Keratinocyte (primary cell): ENCODE data around the gene SMTNL1. TPM values are rescaled to one million over a fixed set of nuclear protein-coding genes. Genes with fewer than 3 reads are reported as not detected.

Experiments
- DNase-seq: peaks from one replicate; pipeline ENCODE4 v3.0.0-alpha.2; 2011; ENCODE audit warnings: low read depth, missing footprints, low spot score
- FAIRE-seq: peaks from 2 replicates; lab custom pipeline; 2011; peaks lifted over from hg19 to GRCh38; lab: Jason Lieb, UNC
- H2AFZ ChIP-seq: 2 replicates; pipeline ENCODE4 v1.6.0; 2012; ENCODE audit warnings: low read length, control low read depth, inconsistent platforms; ENCODE audit not compliant: control insufficient read depth
- H3K27ac ChIP-seq: 2 replicates; pipeline ENCODE4 v1.5.1; 2011; ENCODE audit warnings: low read length; ENCODE audit not compliant: control insufficient read depth, insufficient read depth
- H3K27me3 ChIP-seq: 3 replicates; pipeline ENCODE4 v1.6.0; 2011; ENCODE audit warnings: low read length; ENCODE audit not compliant: control insufficient read depth, insufficient read depth; ENCODE audit errors: extremely low read depth
- H3K36me3 ChIP-seq, 2 experiments: 2 replicates in 1 of 2; 3 replicates in 1 of 2; pipeline ENCODE4 v1.5.1; 2011; ENCODE audit warnings: low read length in 2 of 2, mild to moderate bottlenecking in 1 of 2; ENCODE audit not compliant: control insufficient read depth in 2 of 2, insufficient read depth in 2 of 2; ENCODE audit errors: extremely low read depth in 1 of 2
- H3K4me1 ChIP-seq: 3 replicates; pipeline ENCODE4 v1.5.1; 2011; ENCODE audit warnings: low read length; ENCODE audit not compliant: control insufficient read depth, insufficient read depth; ENCODE audit errors: extremely low read depth
- H3K4me2 ChIP-seq: 3 replicates; pipeline ENCODE4 v1.6.0; 2011; ENCODE audit warnings: low read depth, low read length; ENCODE audit not compliant: control insufficient read depth, insufficient read depth; ENCODE audit errors: extremely low read depth
- H3K4me3 ChIP-seq, 3 experiments: fragments of 200-600 bp in 1 of 3; sonication (generic) in 1 of 3; 2 replicates in 2 of 3; 3 replicates in 1 of 3; pipeline ENCODE4 v1.5.1; 2011 to 2016; ENCODE audit warnings: low read length in 3 of 3, mild to moderate bottlenecking in 3 of 3, control low read depth in 2 of 3, inconsistent platforms in 1 of 3, low read depth in 1 of 3, mixed read lengths in 1 of 3, mixed run types in 1 of 3, moderate library complexity in 1 of 3; ENCODE audit not compliant: control insufficient read depth in 2 of 3, insufficient read depth in 2 of 3; ENCODE audit errors: extremely low read depth in 1 of 3
- H3K79me2 ChIP-seq: 2 replicates; pipeline ENCODE4 v1.6.0; 2012; ENCODE audit warnings: low read length; ENCODE audit not compliant: control insufficient read depth, insufficient read depth
- H3K9ac ChIP-seq: 3 replicates; pipeline ENCODE4 v1.6.0; 2011; ENCODE audit warnings: low read length; ENCODE audit not compliant: control insufficient read depth, insufficient read depth; ENCODE audit errors: extremely low read depth
- H3K9me1 ChIP-seq: 3 replicates; pipeline ENCODE4 v1.6.0; 2011; ENCODE audit warnings: low read length; ENCODE audit not compliant: control insufficient read depth, insufficient read depth; ENCODE audit errors: extremely low read depth
- H3K9me3 ChIP-seq: 2 replicates; pipeline ENCODE4 v1.5.1; 2012; ENCODE audit warnings: low read depth, low read length; ENCODE audit not compliant: control insufficient read depth
- H4K20me1 ChIP-seq: 3 replicates; pipeline ENCODE4 v1.6.0; 2011; ENCODE audit warnings: low read length; ENCODE audit not compliant: control insufficient read depth, insufficient read depth; ENCODE audit errors: extremely low read depth
- EZH2 ChIP-seq: IDR thresholded peaks from one replicate; pipeline ENCODE4 v1.6.1; 2012; ENCODE audit warnings: inconsistent platforms, mild to moderate bottlenecking, low read length, moderate library complexity
- dilution Hi-C: fragments of 300-500 bp; cut with MboI; formaldehyde crosslinking; loops from one replicate; pipeline ENCODE4 v1.7.0; 2020; ENCODE audit warnings: low sequenced_read_pairs; ENCODE audit not compliant: extremely low pct_ligation_motif_present
- polyA plus RNA-seq, 5 experiments: library from polyadenylated mRNA; depleted of rRNA in 3 of 5; stranded (reverse) in 3 of 5; stranded (forward) in 1 of 5; unstranded in 1 of 5; fragments of >200 nt; gene quantifications; 1 replicate in 1 of 5; 2 replicates in 3 of 5; 3 replicates in 1 of 5; pipeline versions ENCODE4 v1.2.1 to v1.2.3, GENCODE V29; 2011 to 2012; ENCODE audit warnings: missing spikeins in 2 of 5, low read depth in 1 of 5, low replicate concordance in 1 of 5
- TF ChIP-seq, protein P1 (sequence below), 3 experiments: IDR thresholded peaks in 1 of 3; conservative IDR thresholded peaks in 1 of 3; optimal IDR thresholded peaks in 1 of 3; 2 replicates in 2 of 3; 3 replicates in 1 of 3; pipeline versions ENCODE3 to v1.5.1; 2011; ENCODE audit warnings: low read length in 3 of 3, mild to moderate bottlenecking in 3 of 3, moderate library complexity in 2 of 3, control low read depth in 1 of 3, inconsistent platforms in 1 of 3; ENCODE audit not compliant: insufficient read depth in 2 of 3; ENCODE audit errors: extremely low read depth in 1 of 3

The SMTNL1 gene
- polyA plus RNA-seq, 1 donor (not counting 4 experiments of a cell fraction or from before 2014, with no cell fraction given) = not detected

GRCh38 chr11:57539342-57539741, 1.9 kb downstream of the SMTNL1 start:
- FAIRE-seq = no peak
- Histone ChIP-seq H3K79me2 (no peaks in the 10 kb centered on the region), H3K9ac (no peak overlapping the region), H3K4me3 (no peak overlapping the region), H2AFZ (no peak overlapping the region), H3K36me3 (no peaks in the 10 kb centered on the region), H3K9me3 (no peaks in the 10 kb centered on the region), H3K27me3 (peaks cover 4% of the 10 kb centered on the region), H3K9me1 (no peaks in the 10 kb centered on the region), H3K27ac (no peak overlapping the region), H3K4me2 (no peak overlapping the region), H4K20me1 (no peaks in the 10 kb centered on the region), H3K4me1 (peaks cover 9% of the 10 kb centered on the region)
- DNase-seq = no peak
- TF ChIP-seq, protein P1, sequence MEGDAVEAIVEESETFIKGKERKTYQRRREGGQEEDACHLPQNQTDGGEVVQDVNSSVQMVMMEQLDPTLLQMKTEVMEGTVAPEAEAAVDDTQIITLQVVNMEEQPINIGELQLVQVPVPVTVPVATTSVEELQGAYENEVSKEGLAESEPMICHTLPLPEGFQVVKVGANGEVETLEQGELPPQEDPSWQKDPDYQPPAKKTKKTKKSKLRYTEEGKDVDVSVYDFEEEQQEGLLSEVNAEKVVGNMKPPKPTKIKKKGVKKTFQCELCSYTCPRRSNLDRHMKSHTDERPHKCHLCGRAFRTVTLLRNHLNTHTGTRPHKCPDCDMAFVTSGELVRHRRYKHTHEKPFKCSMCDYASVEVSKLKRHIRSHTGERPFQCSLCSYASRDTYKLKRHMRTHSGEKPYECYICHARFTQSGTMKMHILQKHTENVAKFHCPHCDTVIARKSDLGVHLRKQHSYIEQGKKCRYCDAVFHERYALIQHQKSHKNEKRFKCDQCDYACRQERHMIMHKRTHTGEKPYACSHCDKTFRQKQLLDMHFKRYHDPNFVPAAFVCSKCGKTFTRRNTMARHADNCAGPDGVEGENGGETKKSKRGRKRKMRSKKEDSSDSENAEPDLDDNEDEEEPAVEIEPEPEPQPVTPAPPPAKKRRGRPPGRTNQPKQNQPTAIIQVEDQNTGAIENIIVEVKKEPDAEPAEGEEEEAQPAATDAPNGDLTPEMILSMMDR (optimal IDR thresholded peaks at IDR 0.05 in 1 of 3, IDR thresholded peaks at IDR 0.05 in 1 of 3, conservative IDR thresholded peaks at IDR 0.05 in 1 of 3; ENCODE audit: extremely low read depth in 1 of 3, insufficient read depth in 2 of 3, low read length in 3 of 3) = no peak
- TF ChIP-seq EZH2 = no peak
- dilution Hi-C loops = no loop called here

GRCh38 chr11:57541169-57541568, 3.8 kb downstream of the SMTNL1 start:
- dilution Hi-C loops = no loop called here

More at GRCh38 chr11:57541169-57541568, 3.8 kb downstream of the SMTNL1 start:
- Histone ChIP-seq H3K27ac (no peak overlapping the region), H3K9ac (no peak overlapping the region), H3K4me1 (peaks cover 9% of the 10 kb centered on the region), H3K4me3 (no peak overlapping the region), H2AFZ (no peak overlapping the region), H3K79me2 (no peaks in the 10 kb centered on the region), H3K9me3 (no peaks in the 10 kb centered on the region), H3K36me3 (no peaks in the 10 kb centered on the region), H3K4me2 (no peak overlapping the region), H3K27me3 (peaks cover 4% of the 10 kb centered on the region), H4K20me1 (no peaks in the 10 kb centered on the region), H3K9me1 (no peaks in the 10 kb centered on the region)
- FAIRE-seq (no peak), DNase-seq (no peak)
- TF ChIP-seq EZH2 = no peak
- TF ChIP-seq, protein P1 (optimal IDR thresholded peaks at IDR 0.05 in 1 of 3, IDR thresholded peaks at IDR 0.05 in 1 of 3, conservative IDR thresholded peaks at IDR 0.05 in 1 of 3; ENCODE audit: extremely low read depth in 1 of 3, insufficient read depth in 2 of 3, low read length in 3 of 3) = no peak
